T-helper 1 cell (primary cell): ENCODE data around the gene PBLD.
"Not testable (repeated sequence)": the region's sequence is repeated elsewhere in the genome, so short reads cannot be mapped to it uniquely, and the experiment has no call there.

Source experiments
- DNase-seq, 5 donors: peaks; one replicate each; pipeline ENCODE4 v3.0.0-alpha.2; 2012 to 2020

Gene PBLD

GRCh38 chr10:68277814-68278213 is 54.9 kb downstream of the PBLD start:
- not testable (repeated sequence) for DNase-seq

GRCh38 chr10:68276224-68276623 is 56.5 kb downstream of the PBLD start:
- DNase-seq: no peak

- DNase-seq: no peak
Observed at GRCh38 chr10:68275600-68276126, 57.1 kb downstream of the PBLD start.

- DNase-seq: no peak
Observed at GRCh38 chr10:68272833-68273232, 59.9 kb downstream of the PBLD start.

GRCh38 chr10:68271196-68271882 is 61.4 kb downstream of the PBLD start:
- no peak for DNase-seq

GRCh38 chr10:68269562-68270290 is 63.0 kb downstream of the PBLD start:
- DNase-seq: no peak

GRCh38 chr10:68261132-68261856 is 71.4 kb downstream of the PBLD start:
- DNase-seq: no peak

GRCh38 chr10:68253346-68253745 is 79.4 kb downstream of the PBLD start:
- DNase-seq: no peak

- DNase-seq: no peak
Observed at GRCh38 chr10:68251625-68252495, 80.9 kb downstream of the PBLD start.

GRCh38 chr10:68251151-68251550 is 81.6 kb downstream of the PBLD start:
- no peak for DNase-seq

GRCh38 chr10:68249297-68249696 is 83.4 kb downstream of the PBLD start:
- DNase-seq: no peak

GRCh38 chr10:68247931-68248330 is 84.8 kb downstream of the PBLD start:
- no peak for DNase-seq

- DNase-seq: not testable (repeated sequence)
Observed at GRCh38 chr10:68246397-68246796, 86.3 kb downstream of the PBLD start.

- DNase-seq: no peak
Observed at GRCh38 chr10:68242051-68242450, 90.7 kb downstream of the PBLD start.

GRCh38 chr10:68239596-68240150 is 93.1 kb downstream of the PBLD start:
- no peak for DNase-seq

GRCh38 chr10:68239069-68239468 is 93.7 kb downstream of the PBLD start:
- DNase-seq: no peak

- no peak for DNase-seq
Observed at GRCh38 chr10:68238371-68238770, 94.4 kb downstream of the PBLD start.

- no peak for DNase-seq
Observed at GRCh38 chr10:68237173-68237572, 95.6 kb downstream of the PBLD start.

GRCh38 chr10:68235581-68235980 is 97.1 kb downstream of the PBLD start:
- no peak for DNase-seq

- no peak for DNase-seq
Observed at GRCh38 chr10:68235111-68235510, 97.6 kb downstream of the PBLD start.

GRCh38 chr10:68233046-68233445 is 99.7 kb downstream of the PBLD start:
- DNase-seq: no peak
